Transverse colon (tissue), 4 donors: Measurements from ENCODE around the gene SLC43A3. TPM values are rescaled to one million over a fixed set of nuclear protein-coding genes. Genes with fewer than 3 reads are reported as not detected.
"Not testable (repeated sequence)": the region's sequence is repeated elsewhere in the genome, so short reads cannot be mapped to it uniquely, and the experiment has no call there.

Source experiments
- DNase-seq: peaks from one replicate; pipeline ENCODE4 v3.0.0-alpha.2; 2019
- H3K27ac ChIP-seq, 4 donors: fragments of 200-600 bp; sonication (generic); 2 replicates each; pipeline ENCODE4 v1.5.1; 2016 to 2018; ENCODE audit warnings: inconsistent platforms in 4 of 4
- H3K27me3 ChIP-seq: fragments of 200-600 bp; sonication (generic); 2 replicates; pipeline ENCODE4 v1.5.1; 2017; ENCODE audit warnings: inconsistent platforms
- H3K36me3 ChIP-seq, 4 donors: fragments of 200-600 bp; sonication (generic); 2 replicates each; pipeline ENCODE4 v1.5.1; 2017 to 2019; ENCODE audit warnings: inconsistent platforms in 4 of 4
- H3K4me1 ChIP-seq, 4 donors: fragments of 200-600 bp; sonication (generic); 2 replicates each; pipeline ENCODE4 v1.5.1; 2017 to 2020; ENCODE audit warnings: inconsistent platforms in 4 of 4
- H3K4me3 ChIP-seq, 4 donors: fragments of 200-600 bp; sonication (generic); 1 replicate in 1 of 4; 2 replicates in 3 of 4; pipeline versions ENCODE4 v1.5.1 to v1.6.1; 2017 to 2019; ENCODE audit warnings: inconsistent platforms in 4 of 4
- H3K9me3 ChIP-seq, 2 donors: fragments of 200-600 bp; sonication (generic); 2 replicates each; pipeline ENCODE4 v1.5.1; 2017 to 2019; ENCODE audit warnings: inconsistent platforms in 2 of 2
- EP300 ChIP-seq: sonication (generic); formaldehyde crosslinking; IDR thresholded peaks from one replicate; pipeline ENCODE4 v1.6.1; 2017; ENCODE audit warnings: antibody characterized with exemption, low read depth
- POLR2A ChIP-seq: fragments of 450-650 bp; IDR thresholded peaks from one replicate; pipeline ENCODE4 v1.6.1; 2016; ENCODE audit warnings: antibody characterized with exemption, mild to moderate bottlenecking, moderate library complexity
- POLR2AphosphoS5 ChIP-seq, 3 donors: sonication (generic); formaldehyde crosslinking; IDR thresholded peaks; one replicate each; pipeline ENCODE4 v1.6.1; 2016; ENCODE audit warnings: antibody characterized with exemption in 3 of 3
- WGBS, 2 donors: methylation state at CpG; one replicate each; pipeline ENCODE4 v1.1.5; 2018; ENCODE audit warnings: low coverage in 1 of 2; 5-methylcytosine and 5-hydroxymethylcytosine counted together
- in situ Hi-C, 4 donors: fragments of 200-750 bp; cut with MboI; loops; one replicate each; pipeline versions ENCODE4 v1.15.0 to v1.15.1; 2017; ENCODE audit warnings: low sequenced_read_pairs in 3 of 4, low pct_ligation_motif_present in 1 of 4, low pct_unique_long_range_greater_than_20kb in 1 of 4
- intact Hi-C: fragments of 100-400 bp; cut with DNase I; formaldehyde crosslinking; loops from one replicate; pipeline ENCODE4 v1.15.1; 2023; ENCODE audit warnings: low total_unique reads
- total RNA-seq, 4 donors: library from RNA; depleted of rRNA; stranded (reverse); fragments of >200 nt; gene quantifications; one replicate each; pipeline ENCODE4 v1.1.0, GENCODE V29; 2016
- TF ChIP-seq, protein P1 (sequence below), 5 experiments: fragments of 200-600 bp in 3 of 5; fragments of 450-650 bp in 2 of 5; sonication (generic) in 3 of 5; IDR thresholded peaks; 1 replicate in 2 of 5; 2 replicates in 3 of 5; pipeline ENCODE4 v1.5.1; 2016 to 2017; ENCODE audit warnings: antibody characterized with exemption in 5 of 5, inconsistent platforms in 3 of 5, mild to moderate bottlenecking in 2 of 5, moderate library complexity in 1 of 5

Gene SLC43A3
- total RNA-seq, 4 donors from 2014 or later: 6.0 to 35.9 (median 19.4) TPM

DNA sequence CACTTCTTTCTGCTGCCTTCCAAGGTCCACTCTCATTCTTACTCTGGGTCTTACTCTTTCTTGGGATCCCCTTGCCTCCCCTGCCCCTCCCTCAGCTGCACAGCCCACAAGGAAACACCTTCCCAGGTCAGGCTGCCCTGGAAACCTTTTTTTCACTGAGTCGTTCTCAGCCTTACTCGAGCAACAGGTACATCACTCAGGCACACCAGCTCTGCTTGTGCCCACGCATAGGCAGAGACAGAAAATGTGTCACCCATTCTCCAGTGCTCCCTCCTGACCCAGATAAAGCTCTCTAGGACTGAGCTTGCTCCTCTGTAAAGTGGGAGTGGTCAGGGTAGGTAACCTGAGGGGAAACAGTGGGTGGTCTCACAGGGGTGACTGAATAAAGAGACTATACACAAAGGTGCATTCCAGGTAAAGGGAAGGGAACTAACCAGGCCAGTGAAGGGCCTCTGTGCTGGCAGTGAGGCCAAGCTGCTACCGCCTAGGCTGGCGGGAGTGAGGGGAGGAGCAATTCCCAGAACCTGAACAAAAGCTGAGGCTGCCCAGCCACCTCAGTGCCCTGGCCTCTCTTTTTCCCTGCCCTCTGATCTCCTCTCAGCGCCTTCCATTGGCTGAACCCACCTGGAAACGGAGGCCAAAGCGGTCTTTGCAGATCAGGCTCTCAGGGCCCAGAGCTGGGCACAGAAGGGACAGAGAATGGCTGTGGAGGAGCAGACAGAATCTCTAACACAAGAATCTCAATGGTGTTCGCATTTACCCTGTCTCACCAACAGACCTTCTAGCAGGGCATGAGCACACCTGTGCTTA is 61.9 kb downstream of the SLC43A3 start:
- no peaks in the 10 kb centered on the region for H3K4me1 ChIP-seq
- H3K9me3 ChIP-seq: no peaks in the 10 kb centered on the region
- no peaks in the 10 kb centered on the region for H3K36me3 ChIP-seq
- intact Hi-C loops: no loop called here
- no peak overlapping the region for H3K4me3 ChIP-seq
- TF ChIP-seq, protein P1, sequence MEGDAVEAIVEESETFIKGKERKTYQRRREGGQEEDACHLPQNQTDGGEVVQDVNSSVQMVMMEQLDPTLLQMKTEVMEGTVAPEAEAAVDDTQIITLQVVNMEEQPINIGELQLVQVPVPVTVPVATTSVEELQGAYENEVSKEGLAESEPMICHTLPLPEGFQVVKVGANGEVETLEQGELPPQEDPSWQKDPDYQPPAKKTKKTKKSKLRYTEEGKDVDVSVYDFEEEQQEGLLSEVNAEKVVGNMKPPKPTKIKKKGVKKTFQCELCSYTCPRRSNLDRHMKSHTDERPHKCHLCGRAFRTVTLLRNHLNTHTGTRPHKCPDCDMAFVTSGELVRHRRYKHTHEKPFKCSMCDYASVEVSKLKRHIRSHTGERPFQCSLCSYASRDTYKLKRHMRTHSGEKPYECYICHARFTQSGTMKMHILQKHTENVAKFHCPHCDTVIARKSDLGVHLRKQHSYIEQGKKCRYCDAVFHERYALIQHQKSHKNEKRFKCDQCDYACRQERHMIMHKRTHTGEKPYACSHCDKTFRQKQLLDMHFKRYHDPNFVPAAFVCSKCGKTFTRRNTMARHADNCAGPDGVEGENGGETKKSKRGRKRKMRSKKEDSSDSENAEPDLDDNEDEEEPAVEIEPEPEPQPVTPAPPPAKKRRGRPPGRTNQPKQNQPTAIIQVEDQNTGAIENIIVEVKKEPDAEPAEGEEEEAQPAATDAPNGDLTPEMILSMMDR (IDR thresholded peaks at IDR 0.05): no peak
- TF ChIP-seq EP300 (no peak), POLR2A (no peak), POLR2AphosphoS5 (IDR thresholded peaks at IDR 0.05) (no peak)
- no peak for DNase-seq
- WGBS, 2 donors: 84 to 91% methylated on average over 4 to 9 of the region's 9 CpGs
- H3K27me3 ChIP-seq: no peaks in the 10 kb centered on the region
- in situ Hi-C loops: no loop called here
- no peak overlapping the region for H3K27ac ChIP-seq

DNA sequence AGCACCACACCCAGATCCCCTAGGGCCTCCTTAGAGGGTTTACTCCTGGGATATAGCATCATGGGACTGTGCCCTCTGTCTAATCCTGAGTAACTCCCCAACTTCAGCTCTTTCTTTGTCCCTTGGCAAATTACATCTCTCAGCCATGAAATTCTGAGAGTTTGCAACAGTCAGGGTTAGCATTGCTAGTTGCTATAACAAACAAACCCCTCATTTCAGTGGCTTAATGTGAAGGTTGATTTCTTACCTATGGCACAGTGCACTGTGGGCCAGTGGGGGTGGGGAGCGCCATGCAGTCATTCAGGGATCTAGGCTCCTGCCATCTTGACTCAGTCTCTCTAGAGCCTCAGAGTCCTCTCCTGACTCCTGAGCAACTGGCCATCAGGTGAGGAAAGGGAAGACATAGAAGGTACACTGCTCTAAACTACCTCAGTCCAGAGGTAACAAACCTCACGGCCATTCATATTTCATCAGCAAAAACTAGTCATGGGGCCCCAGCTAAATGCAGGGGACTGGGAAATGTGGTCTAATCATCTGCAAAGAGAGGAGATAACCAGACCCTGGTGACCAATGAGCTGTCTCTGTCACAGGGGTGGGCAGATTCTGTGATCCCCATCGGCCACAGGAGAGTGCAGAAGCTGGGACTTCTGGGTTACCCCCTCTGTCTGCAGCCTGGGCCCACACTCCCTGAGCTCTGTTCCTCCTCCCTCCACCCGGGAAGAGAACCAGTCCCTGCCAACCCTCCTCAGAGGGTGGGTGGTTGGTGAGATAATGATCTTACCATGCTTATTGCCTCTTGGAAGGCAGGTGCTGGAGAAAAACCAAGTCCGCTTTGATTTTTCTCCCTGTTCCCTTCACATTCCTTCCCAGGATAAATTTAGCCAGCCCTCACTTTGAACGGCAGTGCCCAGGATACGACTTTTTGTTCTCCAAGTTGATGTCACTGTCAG is 63.5 kb downstream of the SLC43A3 start:
- intact Hi-C loops: no loop called here
- TF ChIP-seq POLR2AphosphoS5 (IDR thresholded peaks at IDR 0.05) (no peak), POLR2A (no peak), EP300 (no peak)
- TF ChIP-seq, protein P1 (IDR thresholded peaks at IDR 0.05): no peak
- Histone ChIP-seq H3K27ac (no peak overlapping the region), H3K4me3 (no peak overlapping the region), H3K27me3 (no peaks in the 10 kb centered on the region), H3K9me3 (no peaks in the 10 kb centered on the region), H3K36me3 (no peaks in the 10 kb centered on the region), H3K4me1 (no peaks in the 10 kb centered on the region)
- DNase-seq: no peak
- in situ Hi-C loops: no loop called here
- 51% methylated on average over 7 of the region's 7 CpGs; no CpG with 5 or more reads in 1 of the 2 donors for WGBS, 2 donors

DNA sequence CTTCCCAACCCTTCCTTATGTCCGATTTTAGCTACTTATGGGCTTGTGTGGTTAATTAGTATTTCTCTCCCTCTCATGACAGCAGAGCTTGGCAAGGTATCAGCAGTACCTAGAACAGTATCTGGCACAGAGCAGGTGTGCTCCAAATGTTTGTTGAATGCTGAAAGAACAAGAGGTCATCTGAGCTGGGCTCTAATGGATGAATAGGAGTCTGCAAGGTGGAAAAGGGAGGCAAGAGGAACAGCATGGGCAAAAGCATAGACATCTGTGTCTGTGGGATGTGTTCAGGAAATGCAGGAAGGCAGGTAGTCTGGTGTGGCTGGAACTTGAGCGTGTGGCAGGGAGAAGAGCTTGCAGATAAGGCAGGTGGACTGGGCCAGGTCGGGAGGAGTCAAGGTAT is 65.0 kb downstream of the SLC43A3 start:
- Histone ChIP-seq H3K36me3 (no peaks in the 10 kb centered on the region), H3K4me1 (peaks cover 0 to 4% (median 0%) of the 10 kb centered on the region in 4 donors), H3K9me3 (no peaks in the 10 kb centered on the region), H3K4me3 (no peak overlapping the region), H3K27me3 (no peaks in the 10 kb centered on the region), H3K27ac (no peak overlapping the region)
- WGBS, 2 donors: 72 to 83% methylated on average over 2 to 3 of the region's 3 CpGs
- TF ChIP-seq POLR2AphosphoS5 (IDR thresholded peaks at IDR 0.05) (no peak), EP300 (no peak), POLR2A (no peak)
- TF ChIP-seq, protein P1 (IDR thresholded peaks at IDR 0.05): no peak
- DNase-seq: no peak
- intact Hi-C loops: no loop called here
- in situ Hi-C loops: no loop called here

DNA sequence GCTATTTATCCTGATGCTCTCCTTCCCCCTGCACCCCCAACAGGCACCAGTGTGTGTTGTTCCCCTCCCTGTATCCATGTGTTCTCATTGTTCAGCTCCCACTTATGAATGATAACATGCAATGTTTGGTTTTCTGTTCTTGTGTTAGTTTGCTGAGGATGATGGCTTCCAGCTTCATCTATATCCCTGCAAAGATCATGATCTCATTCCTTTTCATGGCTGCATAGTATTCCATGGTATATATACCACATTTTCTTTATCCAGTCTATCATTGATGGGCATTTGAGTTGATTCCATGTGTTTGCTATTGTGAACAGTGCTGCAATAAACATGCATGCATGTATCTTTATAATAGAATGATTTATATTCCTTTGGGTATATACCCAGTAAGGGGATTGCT is 65.5 kb downstream of the SLC43A3 start:
- intact Hi-C loops, in situ Hi-C loops: not testable (repeated sequence)

More for the DNA sequence above, 65.5 kb downstream of the SLC43A3 start:
- not testable (repeated sequence) for H3K9me3 ChIP-seq, H3K4me3 ChIP-seq, H3K36me3 ChIP-seq, H3K4me1 ChIP-seq, H3K27ac ChIP-seq, H3K27me3 ChIP-seq, DNase-seq
